Measurements from ENCODE around the gene SRRM1.
A peak's percentile ranks its signal among the peaks of the same experiment; 100 is the strongest.
"Not testable (repeated sequence)": the region's sequence is repeated elsewhere in the genome, so short reads cannot be mapped to it uniquely, and the experiment has no call there.

SRRM1 gene

DNA sequence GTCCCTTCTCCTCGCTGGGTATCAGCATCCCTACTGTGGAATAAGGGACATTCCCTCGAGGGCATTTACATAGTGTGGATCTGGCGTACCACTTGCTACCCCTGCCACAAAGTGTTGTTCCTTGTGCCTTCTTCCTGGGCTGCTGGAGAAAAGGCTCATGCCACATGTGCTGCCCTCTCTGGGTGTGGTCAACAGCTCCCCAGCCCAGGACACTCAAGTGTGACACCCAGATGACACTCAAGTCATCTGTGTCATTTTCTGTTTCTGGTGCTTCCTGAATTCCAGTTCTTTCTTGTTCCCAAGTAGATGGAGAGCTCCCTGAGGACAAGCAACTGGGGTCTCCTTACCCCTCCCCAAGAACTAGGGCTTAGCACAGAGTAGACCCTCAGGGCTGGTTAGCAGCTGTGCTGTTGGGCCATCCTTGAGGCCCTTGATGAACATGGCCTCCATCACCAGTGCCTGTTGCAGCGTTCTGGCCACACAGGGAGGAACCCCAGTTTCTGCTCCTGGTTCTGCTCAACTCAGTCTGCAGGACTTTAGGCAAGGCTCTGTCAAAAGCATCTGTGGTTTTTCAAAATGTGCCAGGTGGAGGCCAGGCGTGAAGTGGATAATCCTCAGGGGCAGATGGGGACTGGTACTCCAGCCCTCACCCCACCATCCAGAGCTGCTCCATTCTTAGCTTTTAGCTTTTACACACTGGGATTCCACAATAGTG is 53.1 kb downstream of the SRRM1 start:
- DNase-seq (ENCODE audit: low spot score), result no peak

DNA sequence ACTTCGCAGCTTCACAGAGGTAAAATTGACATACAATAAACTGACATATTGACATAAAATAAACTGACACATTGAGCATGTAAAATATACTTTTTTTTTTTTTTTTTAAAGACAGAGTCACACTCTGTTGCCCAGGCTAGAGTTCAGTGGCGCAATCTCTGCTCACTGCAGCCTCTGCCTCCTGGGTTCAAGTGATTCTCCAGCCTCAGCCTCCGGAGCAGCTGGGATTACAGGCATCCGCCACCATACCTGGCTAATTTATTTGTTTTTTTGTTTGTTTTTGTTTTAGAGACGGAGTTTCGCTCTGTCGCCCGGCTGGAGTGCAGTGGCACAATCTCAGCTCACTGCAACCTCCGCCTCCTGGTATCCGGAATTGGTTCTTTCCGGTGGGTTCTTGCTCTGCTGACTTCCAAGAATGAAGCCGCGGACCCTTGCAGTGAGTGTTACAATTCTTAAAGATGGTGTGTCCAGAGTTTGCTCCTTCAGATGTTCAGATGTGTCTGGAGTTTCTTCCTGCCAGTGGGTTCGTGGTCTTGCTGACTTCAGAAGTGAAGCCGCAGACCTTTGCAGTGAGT is 53.7 kb downstream of the SRRM1 start:
- DNase-seq (ENCODE audit: low spot score), result no peak

DNA sequence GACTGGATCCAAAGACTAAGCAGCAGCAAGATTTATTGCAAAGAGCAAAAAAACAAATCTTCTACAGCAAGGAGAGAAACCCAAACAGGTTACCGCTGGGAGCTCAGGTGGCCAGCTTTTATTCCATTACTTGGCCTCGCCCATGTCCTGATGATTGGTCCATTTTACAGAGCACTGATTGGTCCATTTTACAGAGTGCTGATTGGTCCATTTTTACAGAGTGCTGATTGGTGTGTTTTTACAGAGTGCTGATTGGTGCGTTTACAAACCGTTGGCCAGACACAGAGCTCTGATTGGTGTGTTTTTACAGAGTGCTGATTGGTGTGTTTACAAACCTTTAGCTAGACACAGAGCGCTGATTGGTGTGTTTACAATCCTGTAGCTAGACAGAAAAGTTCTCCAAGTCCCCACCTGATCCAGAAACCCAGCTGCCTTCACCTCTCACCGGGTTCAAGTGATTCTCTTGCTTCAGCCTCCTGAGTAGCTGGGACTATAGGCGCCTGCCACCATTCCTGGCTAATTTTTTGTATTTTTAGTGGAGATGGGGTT is 54.4 kb downstream of the SRRM1 start:
- DNase-seq (ENCODE audit: low spot score), result not testable (repeated sequence)

DNA sequence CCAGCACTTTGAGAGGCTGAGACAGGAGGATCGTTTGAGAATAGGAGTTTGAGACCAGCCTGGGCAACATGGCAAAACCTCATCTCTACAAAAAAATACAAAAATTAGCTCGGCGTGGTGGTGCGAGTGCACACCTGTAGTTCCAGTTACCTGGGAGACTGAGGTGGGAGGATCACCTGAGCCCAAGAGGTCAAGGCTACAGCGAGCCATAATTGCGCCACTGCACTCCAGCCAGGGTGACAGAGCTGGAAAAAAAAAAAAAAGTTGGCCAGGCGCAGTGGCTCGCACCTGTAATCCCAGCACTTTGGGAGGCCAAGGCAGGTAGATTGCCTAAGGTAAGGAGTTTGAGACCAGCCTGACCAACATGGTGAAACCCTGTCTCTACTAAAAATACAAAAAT is 55.2 kb downstream of the SRRM1 start:
- not testable (repeated sequence) for DNase-seq (ENCODE audit: low spot score)

DNA sequence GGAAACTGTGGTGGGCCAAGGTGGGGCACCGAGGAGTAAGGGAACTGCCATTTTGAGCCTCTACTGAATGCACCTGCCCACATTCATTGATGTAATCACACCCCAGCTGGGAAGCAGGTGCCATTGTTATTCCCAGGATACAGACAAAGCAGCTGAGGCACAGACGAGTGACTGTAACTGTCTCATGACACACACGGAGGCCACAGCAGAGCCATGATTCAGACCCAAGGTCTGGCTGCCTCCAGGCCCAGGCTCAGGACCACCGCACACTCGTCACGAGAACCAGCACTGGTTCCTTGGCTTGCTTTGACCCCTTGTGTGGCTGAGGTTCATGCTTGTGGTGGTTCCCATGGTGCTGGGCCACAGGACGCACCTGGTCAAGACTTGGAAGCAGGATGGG is 56.5 kb downstream of the SRRM1 start:
- no peak for DNase-seq (ENCODE audit: low spot score)

DNA sequence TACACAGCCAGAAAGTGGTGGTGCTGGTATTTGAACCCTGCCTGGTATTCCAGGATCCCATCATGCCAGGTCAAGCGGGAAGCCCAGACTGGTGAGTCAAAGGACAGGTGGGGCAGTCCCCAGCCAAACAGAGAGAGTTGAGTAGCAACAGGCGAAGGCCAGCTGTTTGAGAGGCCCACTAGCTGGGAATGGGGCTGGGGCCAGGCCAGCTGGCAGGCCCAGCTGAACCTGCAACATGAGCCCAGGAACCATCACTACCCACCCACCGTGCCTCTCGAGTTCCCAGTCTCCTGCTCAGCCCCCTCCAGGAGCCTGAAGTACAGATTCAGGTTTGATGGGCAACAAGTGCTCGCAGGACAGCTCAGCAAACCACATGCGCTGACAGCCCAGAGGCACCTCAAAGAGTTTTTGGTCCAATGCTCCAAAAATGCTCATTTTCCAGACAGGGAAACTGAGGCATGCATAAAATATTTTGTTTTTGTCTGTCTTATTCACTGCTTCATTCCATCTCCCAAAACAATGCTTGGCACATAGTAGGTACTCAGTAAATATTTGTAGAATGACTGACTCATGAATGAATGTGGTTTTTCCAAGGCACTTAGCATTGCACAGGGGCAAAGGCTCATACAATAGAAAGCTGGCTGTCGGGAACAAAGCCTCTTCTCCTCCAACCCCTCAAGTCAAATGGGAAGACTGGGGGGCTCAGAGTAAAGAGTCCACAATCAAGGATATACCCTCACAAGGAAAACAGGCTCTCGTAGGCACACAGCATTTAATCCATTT is 59.6 kb downstream of the SRRM1 start:
- no peak for DNase-seq (ENCODE audit: low spot score)

DNA sequence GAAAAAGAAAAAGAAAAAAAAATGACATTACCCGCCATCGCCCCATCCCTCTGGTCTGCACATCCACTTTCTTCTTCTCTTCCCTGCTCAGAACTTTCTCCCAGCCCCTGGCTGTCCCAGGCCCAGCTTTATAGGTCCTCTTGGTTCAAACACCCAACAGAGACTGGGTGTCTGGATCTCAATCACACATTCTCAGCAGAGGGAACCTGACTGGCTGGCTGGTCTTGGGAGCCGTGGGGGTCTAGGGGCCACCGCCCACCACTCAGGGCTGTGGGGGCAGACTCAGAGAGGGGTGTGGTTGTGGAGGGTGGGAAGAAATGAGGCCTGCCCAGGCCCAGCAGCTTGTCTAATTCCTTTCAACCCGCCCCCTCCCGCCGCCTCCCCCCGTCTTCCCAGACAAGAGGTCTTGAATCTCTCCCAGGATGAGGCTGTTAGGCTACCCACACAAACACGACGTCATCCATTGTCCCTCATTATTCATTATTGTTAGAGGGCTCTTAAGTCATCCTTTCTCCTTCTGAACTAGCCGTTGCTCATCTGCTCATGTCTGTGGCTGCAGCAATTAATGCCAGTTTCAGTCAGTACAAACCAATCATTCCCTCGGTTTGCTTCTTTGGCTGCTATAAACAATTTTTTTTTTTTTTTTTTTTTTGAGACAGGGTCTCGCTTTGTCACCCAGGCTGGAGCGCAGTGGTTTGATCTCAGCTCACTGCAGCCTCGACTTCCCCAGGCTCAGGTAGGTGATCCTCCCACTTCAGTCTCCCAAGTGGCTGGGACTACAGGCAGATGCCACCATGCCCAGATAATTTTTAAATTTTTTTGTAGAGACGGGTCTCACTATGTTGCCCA is 61.5 kb downstream of the SRRM1 start:
- no peak for DNase-seq (ENCODE audit: low spot score)

DNA sequence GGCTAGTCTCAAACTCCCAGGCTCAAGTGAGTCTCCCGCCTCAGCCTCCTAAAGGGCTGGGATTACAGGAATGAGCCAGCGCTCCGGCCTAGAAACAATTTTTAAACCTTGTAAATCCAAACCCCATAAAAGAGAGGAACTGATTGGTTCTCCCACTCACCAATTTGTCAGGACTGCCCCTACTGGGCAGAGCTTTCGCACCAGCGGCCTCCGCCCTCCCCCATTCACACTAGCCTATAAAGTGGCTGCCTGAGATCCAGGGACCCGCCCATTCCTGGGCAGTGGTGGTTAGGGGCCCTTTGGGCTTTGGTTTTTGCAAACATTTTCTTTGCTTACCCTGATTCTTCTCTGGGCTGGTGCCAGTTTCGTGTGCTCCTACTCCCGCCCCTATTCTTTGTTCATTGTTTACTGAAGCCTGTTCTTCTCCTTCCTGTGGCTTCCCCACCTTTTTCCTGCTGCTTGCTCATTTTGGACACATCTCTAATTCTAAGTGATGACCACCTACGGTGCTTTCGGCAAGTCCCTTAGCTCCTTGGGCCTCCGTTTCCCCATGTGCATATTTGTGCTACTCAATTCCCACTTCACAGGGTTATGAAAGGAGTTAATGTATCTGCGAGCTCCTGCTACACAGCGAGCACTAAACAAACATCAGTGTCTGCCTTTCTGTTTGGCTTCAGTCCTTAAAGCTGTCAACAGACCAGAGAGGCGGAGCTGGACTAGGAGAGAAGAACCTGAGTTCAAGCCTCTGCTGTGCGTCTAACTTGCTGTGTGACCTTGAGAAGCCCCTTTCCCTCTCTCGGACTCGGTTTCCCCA is 62.4 kb downstream of the SRRM1 start:
- peak; percentile 80 for DNase-seq (ENCODE audit: low spot score)

DNA sequence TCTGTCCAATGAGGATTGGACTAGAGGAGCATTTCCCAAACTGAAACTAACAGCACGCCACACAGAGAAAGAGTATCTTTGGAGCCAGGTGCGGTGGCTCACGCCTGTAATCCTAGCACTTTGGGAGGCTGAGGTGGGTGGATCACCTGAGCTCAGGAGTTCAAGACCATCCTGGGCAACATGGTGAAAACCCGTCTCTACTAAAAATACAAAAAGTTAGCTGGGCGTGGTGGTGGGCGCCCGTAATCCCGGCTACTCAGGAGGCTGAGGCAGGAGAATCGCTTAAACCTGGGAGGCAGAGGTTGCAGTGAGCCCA is 62.9 kb downstream of the SRRM1 start:
- DNase-seq (ENCODE audit: low spot score), result not testable (repeated sequence)

DNA sequence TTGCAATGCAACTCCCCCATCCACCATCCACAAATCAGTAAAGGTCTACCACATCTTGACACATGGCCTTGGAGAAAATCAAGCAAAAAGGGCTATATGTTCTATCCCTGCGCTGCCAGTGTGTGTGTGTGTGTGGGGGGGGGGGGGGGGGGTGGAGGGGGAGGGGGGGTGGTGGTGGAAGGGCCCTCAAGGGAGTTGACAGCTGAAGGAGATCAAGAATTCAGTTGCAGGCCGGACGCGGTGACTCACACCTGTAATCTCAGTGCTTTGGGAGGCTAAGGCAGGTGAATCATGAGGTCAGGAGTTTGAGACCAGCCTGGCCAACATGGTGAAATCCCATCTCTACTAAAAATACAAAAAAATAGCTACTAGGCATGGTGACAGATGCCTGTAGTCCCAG is 64.6 kb downstream of the SRRM1 start:
- no peak for DNase-seq (ENCODE audit: low spot score)

DNA sequence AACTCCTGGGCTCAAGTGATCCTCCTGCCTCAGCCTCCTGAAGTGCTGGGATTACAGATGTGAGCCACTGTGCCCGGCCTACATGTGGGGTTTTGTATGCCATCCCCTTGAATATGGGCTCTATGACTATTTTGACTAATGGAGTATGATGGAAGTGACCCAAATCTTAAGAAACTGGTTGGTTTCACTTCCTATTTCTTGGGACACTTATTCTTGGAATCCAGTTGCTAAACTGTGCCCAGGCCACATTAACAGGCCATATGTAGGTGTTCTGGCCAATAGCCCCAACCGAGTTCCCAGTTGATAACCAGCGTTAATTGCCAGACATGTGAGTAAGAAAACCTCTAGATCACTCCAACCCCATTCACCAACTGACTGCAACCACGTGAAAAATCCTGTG is 65.8 kb downstream of the SRRM1 start:
- DNase-seq (ENCODE audit: low spot score), result no peak

DNA sequence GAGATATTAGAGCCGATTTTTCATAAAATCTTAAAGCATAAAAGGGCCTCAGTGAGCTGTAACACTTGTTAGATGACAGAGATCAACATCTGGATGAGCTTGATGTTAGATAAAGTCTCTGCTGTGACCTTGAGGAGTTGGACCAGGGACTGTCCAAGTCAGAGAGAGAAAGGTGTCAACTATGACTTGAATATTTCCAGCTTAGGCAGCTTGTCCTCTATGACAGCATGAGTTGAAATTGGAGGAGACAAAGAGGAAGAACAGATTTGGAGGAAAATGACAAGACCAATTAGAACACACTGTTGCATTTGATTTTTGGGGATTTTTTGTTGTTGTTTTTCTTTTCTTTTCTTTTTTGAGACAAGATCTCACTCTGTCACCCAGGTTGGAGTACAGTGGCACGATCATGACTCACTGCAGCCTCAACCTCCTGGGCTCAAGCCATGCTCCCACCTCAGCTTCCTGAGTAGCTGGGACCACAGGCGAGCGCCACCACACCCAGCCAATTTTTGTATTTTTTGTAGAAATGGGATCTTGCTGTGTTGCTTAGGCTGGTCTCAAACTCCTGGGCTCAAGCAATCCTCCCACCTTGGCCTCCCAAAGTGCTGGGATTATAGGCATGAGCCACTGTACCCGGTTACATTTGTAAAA is 66.8 kb downstream of the SRRM1 start:
- no peak for DNase-seq (ENCODE audit: low spot score)

DNA sequence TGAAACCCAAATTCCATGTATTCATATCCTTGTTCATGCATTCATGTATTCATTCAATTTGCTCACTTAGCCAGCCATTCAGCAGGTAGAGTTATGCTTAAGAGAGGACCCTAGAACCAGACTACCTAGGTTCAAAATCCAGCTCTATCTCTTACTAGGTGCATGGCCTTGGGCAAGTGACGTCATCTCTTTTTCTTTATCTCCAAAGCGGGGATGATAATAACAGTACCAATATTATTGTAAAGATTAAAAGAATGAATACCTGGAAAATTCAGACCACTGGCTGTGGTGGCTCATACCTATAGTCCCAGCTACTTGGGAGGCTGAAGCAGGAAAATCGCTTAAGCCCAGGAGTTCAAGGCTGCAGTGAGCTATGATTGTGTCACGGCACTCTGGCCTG is 68.2 kb downstream of the SRRM1 start:
- no peak for DNase-seq (ENCODE audit: low spot score)

DNA sequence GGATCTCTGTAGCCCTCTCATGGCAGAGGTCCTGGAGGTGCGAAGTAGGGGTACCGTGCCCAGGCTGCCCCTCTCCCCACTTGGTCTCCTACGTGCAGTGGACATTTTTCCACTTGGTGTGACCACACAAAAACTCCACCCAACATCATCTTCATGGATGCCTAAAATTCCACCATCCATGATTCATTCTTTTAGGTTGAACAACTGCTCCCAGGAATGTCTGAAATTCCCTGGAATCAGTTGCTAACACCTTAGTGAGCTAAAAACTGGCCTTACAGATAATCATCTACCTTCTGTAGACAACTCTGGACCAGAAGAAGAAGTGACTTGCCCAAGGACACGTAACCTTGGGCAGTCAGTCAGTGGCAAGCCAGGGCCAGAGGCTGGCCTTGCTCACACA is 70.1 kb downstream of the SRRM1 start:
- no peak for DNase-seq (ENCODE audit: low spot score)

DNA sequence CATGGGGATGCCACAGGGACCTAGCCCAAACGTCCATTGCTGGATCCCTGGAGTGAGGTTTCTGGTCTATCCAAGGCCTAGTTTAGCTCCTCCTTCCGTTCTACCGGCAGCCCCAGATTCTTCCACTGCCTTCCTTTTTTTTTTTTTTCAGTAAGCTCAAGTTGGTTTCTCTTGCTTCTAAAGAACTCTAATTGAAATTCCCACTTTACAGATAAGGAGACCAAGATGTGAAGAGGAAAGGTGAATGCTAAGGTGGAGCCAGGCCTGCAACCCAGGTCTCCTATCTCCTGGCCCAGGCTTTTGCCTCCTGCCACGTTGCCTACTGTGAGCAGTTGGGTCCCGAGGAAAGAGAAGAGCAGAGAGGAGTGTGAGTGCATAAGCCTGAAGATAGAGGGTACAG is 70.6 kb downstream of the SRRM1 start:
- DNase-seq (ENCODE audit: low spot score), result no peak

DNA sequence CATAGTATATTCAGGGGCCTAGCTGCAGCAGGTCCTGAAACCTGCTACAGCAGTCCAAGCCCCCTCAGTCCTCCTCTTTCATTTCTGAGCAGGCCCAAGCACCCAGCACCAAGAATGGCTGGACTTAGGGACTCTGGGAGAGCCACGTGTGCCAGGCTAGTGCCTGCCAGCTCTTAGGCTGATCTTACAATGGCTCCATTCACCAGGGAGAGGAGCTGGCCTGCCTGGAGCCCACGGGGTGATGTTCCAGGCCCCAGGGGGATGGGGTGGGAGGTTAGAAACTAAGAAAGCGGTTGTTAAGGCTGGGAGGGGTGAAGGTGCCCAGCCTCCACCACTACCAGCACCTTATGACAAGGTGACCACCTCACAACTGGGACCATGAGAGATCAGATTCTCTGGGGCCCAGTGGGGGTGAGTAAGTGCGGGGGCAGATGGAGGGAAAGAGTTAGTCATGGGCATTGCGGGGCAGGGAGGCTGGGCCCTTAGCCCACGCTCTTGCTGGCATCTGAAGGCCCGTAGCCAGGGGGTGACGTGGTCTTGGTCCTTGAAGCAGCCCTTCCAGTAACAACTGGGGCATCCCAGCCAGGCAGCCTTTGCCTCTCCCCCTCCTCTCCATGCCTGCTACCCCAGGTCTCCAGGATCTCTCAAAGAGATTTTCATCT is 71.9 kb downstream of the SRRM1 start:
- DNase-seq (ENCODE audit: low spot score), result no peak

DNA sequence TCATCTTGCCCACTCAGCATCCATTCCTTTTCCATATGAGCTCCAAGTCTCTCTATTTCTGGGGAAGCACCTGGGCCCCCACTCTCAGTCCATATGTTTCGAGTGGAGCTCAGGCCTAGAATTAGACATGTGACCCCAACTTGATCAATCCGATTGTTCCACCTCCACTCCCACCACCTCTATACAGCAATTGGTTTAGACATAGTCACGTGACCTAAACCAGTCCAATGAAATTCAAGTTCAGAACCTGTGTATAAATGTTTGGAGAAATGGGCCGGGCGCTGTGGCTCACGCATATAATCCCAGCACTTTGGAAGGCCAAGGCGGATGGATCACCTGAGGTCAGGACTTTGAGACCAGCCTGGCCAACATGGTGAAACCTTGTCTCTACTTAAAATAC is 72.6 kb downstream of the SRRM1 start:
- no peak for DNase-seq (ENCODE audit: low spot score)

DNA sequence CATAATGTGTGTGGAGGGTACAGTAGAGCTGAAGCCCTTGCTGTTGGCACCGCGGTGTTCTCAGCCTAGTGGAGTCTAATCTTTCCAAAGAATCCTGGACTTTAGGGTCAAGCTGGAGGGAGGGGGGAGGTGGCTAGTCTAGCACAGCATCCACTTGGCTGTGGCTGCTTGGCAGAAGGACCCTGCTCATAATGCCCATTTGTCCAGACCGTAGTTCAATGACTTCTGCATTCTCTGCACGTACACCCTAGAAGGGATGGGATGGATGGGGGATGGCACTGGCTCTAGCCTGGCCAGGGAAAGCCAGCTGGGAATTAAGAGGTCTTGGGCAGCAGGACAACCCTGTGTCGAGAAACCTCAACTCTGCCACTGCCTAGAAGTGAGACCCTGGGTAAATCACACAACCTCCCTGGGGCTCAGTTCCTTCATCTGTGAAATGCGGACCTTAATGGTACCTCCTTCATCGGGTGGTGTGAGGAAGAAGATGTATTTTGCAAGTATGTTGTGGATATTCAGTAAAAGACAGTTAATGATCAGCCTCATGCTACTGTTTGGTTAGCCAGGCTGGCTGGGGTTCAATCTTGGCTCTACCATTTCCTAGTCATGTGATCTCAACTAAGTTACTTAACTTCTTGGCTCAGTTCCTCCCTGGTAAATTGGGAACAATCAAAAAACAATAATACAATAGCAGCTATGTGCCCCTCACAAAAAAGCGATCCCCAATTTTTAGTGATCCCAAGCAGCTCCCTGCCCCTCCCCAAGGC is 75.0 kb downstream of the SRRM1 start:
- no peak for DNase-seq (ENCODE audit: low spot score)

DNA sequence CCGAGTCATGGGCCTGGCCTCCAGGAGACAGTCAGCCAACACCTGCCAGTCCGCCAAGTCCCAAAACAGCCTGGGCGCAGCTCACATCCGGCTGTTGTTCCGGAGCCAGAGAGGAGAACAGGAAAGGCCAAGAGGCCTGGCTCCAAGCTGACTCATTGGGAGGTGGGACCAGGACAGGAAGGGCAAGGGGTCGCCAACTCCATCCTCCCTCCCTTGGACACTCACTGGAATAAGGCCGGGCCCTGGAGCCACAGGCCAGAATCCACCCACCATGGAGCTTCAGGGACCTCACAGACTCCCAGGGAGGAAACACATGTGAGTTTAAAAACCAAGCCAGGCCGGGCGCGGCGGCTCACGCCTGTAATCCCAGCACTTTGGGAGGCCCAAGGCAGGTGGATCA is 77.0 kb downstream of the SRRM1 start:
- DNase-seq (ENCODE audit: low spot score), result no peak

DNA sequence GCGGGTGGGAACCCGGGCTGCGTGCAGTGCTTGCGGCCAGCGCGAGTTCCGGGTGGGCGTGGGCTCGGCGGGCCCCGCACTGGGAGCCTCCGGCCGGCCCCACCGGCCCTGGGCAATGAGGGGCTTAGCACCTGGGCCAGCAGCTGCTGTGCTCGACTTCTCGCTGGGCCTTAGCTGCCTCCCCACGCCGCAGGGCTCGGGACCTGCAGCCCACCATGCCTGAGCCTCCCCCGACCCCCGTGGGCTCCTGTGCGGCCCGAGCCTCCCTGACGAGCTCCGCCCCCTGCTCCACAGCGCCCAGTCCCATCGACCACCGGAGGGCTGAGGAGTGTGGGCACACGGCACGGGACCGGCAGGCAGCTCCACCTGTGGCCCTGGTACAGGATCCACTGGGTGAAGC is 78.4 kb downstream of the SRRM1 start:
- no peak for DNase-seq (ENCODE audit: low spot score)
